Effector memory CD4-positive, alpha-beta T cell (primary cell): ENCODE results near the gene PRKAR2B.
"Not testable (repeated sequence)": the region's sequence is repeated elsewhere in the genome, so short reads cannot be mapped to it uniquely, and the experiment has no call there.

Experiments used
- DNase-seq, 3 donors: peaks; one replicate each; pipeline ENCODE4 v3.0.0-alpha.2; 2020
- H3K27ac ChIP-seq: 2 replicates; pipeline ENCODE4 v1.7.0; 2013; ENCODE audit warnings: mild to moderate bottlenecking, low read length, moderate library complexity; ENCODE audit not compliant: insufficient read depth, poor library complexity, severe bottlenecking
- H3K27me3 ChIP-seq: replicated peaks from 2 replicates; pipeline ENCODE4 v1.7.0; 2013; ENCODE audit warnings: mild to moderate bottlenecking, low read length; ENCODE audit not compliant: insufficient read depth, control insufficient read depth, poor library complexity, severe bottlenecking
- H3K36me3 ChIP-seq: 2 replicates; pipeline ENCODE4 v1.7.0; 2013; ENCODE audit warnings: mild to moderate bottlenecking, low read length, moderate library complexity; ENCODE audit not compliant: control insufficient read depth, insufficient read depth
- H3K4me1 ChIP-seq: 2 replicates; pipeline ENCODE4 v1.7.0; 2013; ENCODE audit warnings: low read length, mild to moderate bottlenecking; ENCODE audit not compliant: control insufficient read depth, insufficient read depth, poor library complexity, severe bottlenecking
- H3K4me3 ChIP-seq: 2 replicates; pipeline ENCODE4 v1.7.0; 2013; ENCODE audit warnings: low read length, low read depth, mild to moderate bottlenecking; ENCODE audit not compliant: insufficient read depth, poor library complexity, severe bottlenecking
- H3K9me3 ChIP-seq: 2 replicates; pipeline ENCODE4 v1.7.0; 2013; ENCODE audit warnings: mild to moderate bottlenecking, low read length, moderate library complexity; ENCODE audit not compliant: control insufficient read depth

Gene PRKAR2B

GRCh38 chr7:107150375-107151073, 106.0 kb downstream of the PRKAR2B start:
- peak; percentile 47 to 68 (median 53) for DNase-seq
- H3K36me3 ChIP-seq = no peaks in the 10 kb centered on the region

GRCh38 chr7:107151538-107151937, 107.0 kb downstream of the PRKAR2B start:
- H3K4me3 ChIP-seq = no peak overlapping the region
- H3K9me3 ChIP-seq = no peaks in the 10 kb centered on the region
- H3K36me3 ChIP-seq = no peaks in the 10 kb centered on the region
- DNase-seq = no peak
- no peaks in the 10 kb centered on the region for H3K27me3 ChIP-seq
- no peak overlapping the region for H3K27ac ChIP-seq
- H3K4me1 ChIP-seq = peaks cover 2% of the 10 kb centered on the region

More at GRCh38 chr7:107150375-107151073, 106.0 kb downstream of the PRKAR2B start:
- no peaks in the 10 kb centered on the region for H3K27me3 ChIP-seq
- no peak overlapping the region for H3K27ac ChIP-seq
- peaks cover 2% of the 10 kb centered on the region for H3K4me1 ChIP-seq
- no peaks in the 10 kb centered on the region for H3K9me3 ChIP-seq
- H3K4me3 ChIP-seq = no peak overlapping the region

GRCh38 chr7:107152011-107152410, 107.5 kb downstream of the PRKAR2B start:
- Histone ChIP-seq H3K9me3 (no peaks in the 10 kb centered on the region), H3K27me3 (no peaks in the 10 kb centered on the region), H3K4me1 (peaks cover 2% of the 10 kb centered on the region), H3K27ac (no peak overlapping the region), H3K36me3 (no peaks in the 10 kb centered on the region), H3K4me3 (no peak overlapping the region)
- DNase-seq = no peak

DNA sequence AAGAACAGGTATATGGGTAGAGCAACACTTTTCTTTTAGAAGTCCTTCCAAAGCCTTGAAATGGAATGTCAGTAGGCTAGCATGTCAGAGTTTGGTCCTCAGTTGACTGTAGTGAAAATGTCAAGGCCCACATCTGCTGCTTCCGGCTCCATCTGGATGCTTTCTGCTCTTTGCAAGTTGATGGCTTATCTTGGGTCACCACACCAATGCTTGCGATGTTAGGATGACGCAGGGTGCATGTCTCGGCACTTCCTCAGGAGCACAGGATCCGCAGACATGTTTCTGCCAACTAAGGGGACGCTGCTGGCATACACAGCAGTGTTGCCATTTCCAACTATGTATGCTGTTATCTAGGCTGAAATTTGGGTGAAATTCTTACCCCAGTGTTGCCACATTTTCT, 110.3 kb downstream of the PRKAR2B start:
- H3K4me3 ChIP-seq = no peak overlapping the region
- H3K9me3 ChIP-seq = no peaks in the 10 kb centered on the region
- H3K27me3 ChIP-seq = no peaks in the 10 kb centered on the region
- H3K27ac ChIP-seq = no peak overlapping the region
- H3K36me3 ChIP-seq = no peaks in the 10 kb centered on the region
- peaks cover 2% of the 10 kb centered on the region for H3K4me1 ChIP-seq
- DNase-seq = no peak

- not testable (repeated sequence) for H3K36me3 ChIP-seq, DNase-seq, H3K9me3 ChIP-seq, H3K27me3 ChIP-seq, H3K27ac ChIP-seq, H3K4me3 ChIP-seq, H3K4me1 ChIP-seq
Observed at GRCh38 chr7:107155726-107156125, 111.2 kb downstream of the PRKAR2B start.

- DNase-seq = no peak
- Histone ChIP-seq H3K4me1 (no peaks in the 10 kb centered on the region), H3K27me3 (no peaks in the 10 kb centered on the region), H3K4me3 (no peak overlapping the region), H3K36me3 (no peaks in the 10 kb centered on the region), H3K9me3 (no peaks in the 10 kb centered on the region), H3K27ac (no peak overlapping the region)
Observed at GRCh38 chr7:107157091-107157490, 112.6 kb downstream of the PRKAR2B start.

- Histone ChIP-seq H3K4me3 (no peak overlapping the region), H3K9me3 (no peaks in the 10 kb centered on the region), H3K27me3 (no peaks in the 10 kb centered on the region)
Observed at GRCh38 chr7:107158028-107158427, 113.5 kb downstream of the PRKAR2B start.

DNA sequence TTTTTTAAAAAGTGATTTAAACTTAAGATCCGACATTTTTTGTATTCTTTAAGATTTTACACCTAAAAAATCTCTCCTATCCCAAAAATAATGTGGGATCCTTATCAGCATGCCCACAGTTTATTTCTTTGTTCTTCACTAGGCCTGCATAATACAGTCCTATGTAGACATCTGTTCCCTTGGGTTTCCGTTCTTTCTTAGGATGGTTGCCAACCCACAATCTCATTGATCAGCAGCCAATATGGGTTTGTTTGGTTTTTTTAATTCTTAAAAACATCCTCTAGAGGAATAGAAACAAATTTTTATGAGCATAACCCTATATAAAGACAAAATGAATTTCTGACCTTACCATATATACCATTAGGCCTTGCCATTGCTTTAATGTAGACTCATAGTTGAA, 115.9 kb downstream of the PRKAR2B start:
- Histone ChIP-seq H3K4me3 (no peak overlapping the region), H3K4me1 (no peaks in the 10 kb centered on the region), H3K27ac (no peak overlapping the region), H3K27me3 (no peaks in the 10 kb centered on the region), H3K36me3 (no peaks in the 10 kb centered on the region), H3K9me3 (no peaks in the 10 kb centered on the region)
- DNase-seq = no peak

More at GRCh38 chr7:107158028-107158427, 113.5 kb downstream of the PRKAR2B start:
- H3K27ac ChIP-seq = no peak overlapping the region
- no peaks in the 10 kb centered on the region for H3K36me3 ChIP-seq
- H3K4me1 ChIP-seq = no peaks in the 10 kb centered on the region
- DNase-seq = no peak

- no peak for DNase-seq
- H3K9me3 ChIP-seq = no peaks in the 10 kb centered on the region
- no peaks in the 10 kb centered on the region for H3K4me1 ChIP-seq
- no peak overlapping the region for H3K27ac ChIP-seq
- H3K36me3 ChIP-seq = no peaks in the 10 kb centered on the region
- H3K4me3 ChIP-seq = no peak overlapping the region
- H3K27me3 ChIP-seq = no peaks in the 10 kb centered on the region
Observed at GRCh38 chr7:107161415-107161814, 116.9 kb downstream of the PRKAR2B start.

DNA sequence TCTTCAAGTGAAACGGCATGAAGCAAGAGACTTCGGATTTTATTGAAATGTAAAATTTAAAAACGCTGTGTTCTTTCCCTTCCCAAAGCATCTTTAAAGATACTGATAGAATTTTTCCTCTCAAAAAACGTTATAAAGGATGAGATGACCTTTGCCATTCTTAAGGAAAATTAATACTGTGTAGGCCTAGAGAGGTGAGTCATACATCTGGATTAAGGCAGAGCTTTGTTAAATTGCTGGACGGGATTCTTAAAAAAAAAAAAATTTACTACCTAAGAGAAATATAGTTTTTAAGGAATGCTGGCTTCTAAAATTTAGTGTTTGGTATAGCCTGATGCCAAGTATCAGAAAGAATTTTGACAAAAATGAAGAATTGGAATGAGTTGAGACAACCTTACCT, 118.0 kb downstream of the PRKAR2B start:
- DNase-seq = no peak
- Histone ChIP-seq H3K27ac (no peak overlapping the region), H3K4me3 (no peak overlapping the region), H3K9me3 (no peaks in the 10 kb centered on the region), H3K27me3 (no peaks in the 10 kb centered on the region), H3K4me1 (no peaks in the 10 kb centered on the region), H3K36me3 (no peaks in the 10 kb centered on the region)
